Muscle of back (tissue), 13 donors: ENCODE data around the gene FUCA1. TPM values are rescaled to one million over a fixed set of nuclear protein-coding genes. Genes with fewer than 3 reads are reported as not detected.
"Not testable (repeated sequence)": the region's sequence is repeated elsewhere in the genome, so short reads cannot be mapped to it uniquely, and the experiment has no call there.

Source experiments
- DNase-seq, 3 donors: peaks; one replicate each; pipeline versions ENCODE4 v3.0.0 to v3.0.0-alpha.2; 2013
- long read RNA-seq, 9 donors: transcript quantifications; one replicate each; lab custom pipeline, GENCODE V29; 2026
- polyA plus RNA-seq, 10 donors: library from polyadenylated mRNA; unstranded; fragments of 120-200 nt; gene quantifications; one replicate each; pipeline ENCODE4 v1.2.1, GENCODE V29; 2013; ENCODE audit not compliant: insufficient read length in 10 of 10

The FUCA1 gene
- polyA plus RNA-seq: 10 to 100 TPM; 11.2 to 20.8 (median 14.0) TPM
- long read RNA-seq, donor 1, transcript FUCA1-201 (8 exons, 2,047 nt): major isoform, 5 of 5 reads
- long read RNA-seq, donor 1, partial matches to known transcripts: 0 of 5 reads
- long read RNA-seq, donor 1, other reads (novel, unspliced or antisense): 0 of 5 reads
- long read RNA-seq, donor 2, partial matches to known transcripts: 0 of 3 reads
- long read RNA-seq, donor 2, other reads (novel, unspliced or antisense): 0 of 3 reads
- long read RNA-seq, donor 3: 0 reads
- long read RNA-seq, donor 4, partial matches to known transcripts: 0 of 3 reads
- long read RNA-seq, donor 4, other reads (novel, unspliced or antisense): 0 of 3 reads
- long read RNA-seq, donor 5, partial matches to known transcripts: 0 of 4 reads
- long read RNA-seq, donor 5, other reads (novel, unspliced or antisense): 0 of 4 reads
- long read RNA-seq, donor 6, partial matches to known transcripts: 0 of 1 reads
- long read RNA-seq, donor 6, other reads (novel, unspliced or antisense): 0 of 1 reads
- long read RNA-seq, donor 7, transcript FUCA1-201 (8 exons, 2,047 nt): major isoform, 5 of 5 reads
- long read RNA-seq, donor 7, partial matches to known transcripts: 0 of 5 reads
- long read RNA-seq, donor 7, other reads (novel, unspliced or antisense): 0 of 5 reads
- long read RNA-seq, donor 8, transcript FUCA1-201 (8 exons, 2,047 nt): major isoform, 5 of 5 reads
- long read RNA-seq, donor 8, partial matches to known transcripts: 0 of 5 reads
- long read RNA-seq, donor 8, other reads (novel, unspliced or antisense): 0 of 5 reads
- long read RNA-seq, donor 9: 0 reads

DNA sequence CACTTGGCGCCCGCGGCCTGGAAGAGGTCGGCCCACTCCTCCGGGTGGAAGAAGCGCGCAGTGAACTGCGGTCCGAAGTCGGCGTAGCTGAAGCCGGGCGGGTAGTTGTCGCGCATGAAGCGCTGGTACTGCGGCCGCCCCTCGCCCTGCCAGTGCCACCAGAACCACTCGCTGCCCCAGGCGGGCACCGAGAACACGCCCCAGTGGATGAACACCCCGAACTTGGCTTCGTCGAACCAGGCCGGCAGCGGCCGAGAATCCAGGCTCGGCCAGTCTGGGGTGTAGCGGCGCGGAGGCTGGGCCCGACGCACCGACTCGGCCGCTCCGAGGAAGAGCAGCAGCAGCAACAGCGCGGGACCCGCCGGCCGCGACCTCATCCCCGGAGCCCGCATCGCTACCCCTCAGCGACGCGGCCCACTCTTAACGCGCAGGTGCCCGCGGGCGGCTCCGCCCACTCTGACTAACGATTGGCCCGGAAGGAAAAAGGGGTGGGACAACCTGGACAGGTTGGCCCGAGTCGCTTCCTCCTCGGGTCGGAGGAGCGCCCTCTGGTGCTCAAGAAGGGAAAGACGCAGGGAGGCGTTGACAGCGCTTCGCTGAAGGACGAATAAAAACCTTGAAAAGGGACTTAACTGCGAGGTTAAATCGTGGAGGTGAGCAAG is at the start of gene FUCA1:
TSS of gene FUCA1 (minus strand) at position 396 of the 662 bp plus-strand sequence. CDS start at position 392, 4 bp downstream.
- DNase-seq: peak; percentile 89 to 96 (median 95)

- DNase-seq: peak; percentile 32 to 74 (median 50)
Measured at GRCh38 chr1:23916209-23917131, 48.4 kb upstream of the FUCA1 start.

GRCh38 chr1:23915466-23915865 is 47.4 kb upstream of the FUCA1 start:
- no peak for DNase-seq

DNA sequence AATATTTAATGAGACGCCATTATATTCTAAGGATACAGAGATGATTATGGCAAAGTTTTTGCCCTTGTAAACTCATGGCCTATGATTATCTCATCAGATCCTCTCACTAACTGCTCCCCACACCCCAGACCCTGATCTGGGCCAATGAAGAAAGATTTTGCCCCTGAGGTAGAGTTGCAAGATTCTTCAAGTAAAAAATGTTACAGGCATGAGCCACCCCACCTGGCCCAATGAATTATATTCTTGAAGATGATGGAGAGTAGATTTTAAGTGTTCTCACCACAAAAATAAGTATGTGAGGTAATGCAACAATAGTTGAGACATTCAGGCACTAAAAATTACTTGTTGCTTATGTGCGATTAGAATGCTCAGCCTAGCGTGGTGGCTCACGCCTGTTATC is 46.8 kb upstream of the FUCA1 start:
- DNase-seq: no peak

GRCh38 chr1:23913212-23913880 is 45.3 kb upstream of the FUCA1 start, which contains the start of gene CNR2:
TSS of gene CNR2 (minus strand) at chr1:23913362. CDS start at chr1:23875617, 37,745 bp downstream.
- no peak for DNase-seq

- DNase-seq: no peak
Measured at GRCh38 chr1:23911921-23912320, 43.8 kb upstream of the FUCA1 start.

- DNase-seq: no peak
Measured at GRCh38 chr1:23910553-23911246, 42.6 kb upstream of the FUCA1 start.

GRCh38 chr1:23910144-23910543 is 42.1 kb upstream of the FUCA1 start:
- no peak for DNase-seq

- DNase-seq: no peak
Measured at GRCh38 chr1:23909412-23909811, 41.3 kb upstream of the FUCA1 start.

GRCh38 chr1:23908453-23909341 is 40.6 kb upstream of the FUCA1 start:
- peak in 1 of 3 donors; percentile 46 for DNase-seq

DNA sequence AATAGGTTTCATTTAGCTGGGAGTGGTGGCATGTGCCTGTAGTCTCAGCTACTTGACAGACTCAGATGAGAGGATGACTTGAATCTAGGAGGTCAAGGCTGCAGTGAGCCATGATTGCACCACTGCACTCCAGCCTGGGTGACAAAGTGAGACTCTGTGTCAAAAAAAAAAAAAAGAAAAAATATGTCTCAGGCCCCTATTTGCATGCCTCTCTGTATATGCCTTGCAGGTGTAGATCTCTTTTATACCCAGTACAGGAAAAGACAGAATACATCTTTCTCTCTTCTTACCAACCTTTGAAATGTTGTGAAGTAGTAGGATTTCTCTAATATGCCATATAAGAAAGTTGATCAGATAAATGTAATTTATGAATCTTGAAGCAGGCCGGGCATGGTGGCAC is 38.6 kb upstream of the FUCA1 start:
- DNase-seq: no peak

GRCh38 chr1:23905461-23906025 is 37.5 kb upstream of the FUCA1 start:
- no peak for DNase-seq

- no peak for DNase-seq
Measured at GRCh38 chr1:23904748-23905357, 36.8 kb upstream of the FUCA1 start.

GRCh38 chr1:23903754-23904153 is 35.7 kb upstream of the FUCA1 start:
- DNase-seq: no peak

- DNase-seq: peak in 1 of 3 donors; percentile 35
Measured at GRCh38 chr1:23902321-23903278, 34.5 kb upstream of the FUCA1 start.

DNA sequence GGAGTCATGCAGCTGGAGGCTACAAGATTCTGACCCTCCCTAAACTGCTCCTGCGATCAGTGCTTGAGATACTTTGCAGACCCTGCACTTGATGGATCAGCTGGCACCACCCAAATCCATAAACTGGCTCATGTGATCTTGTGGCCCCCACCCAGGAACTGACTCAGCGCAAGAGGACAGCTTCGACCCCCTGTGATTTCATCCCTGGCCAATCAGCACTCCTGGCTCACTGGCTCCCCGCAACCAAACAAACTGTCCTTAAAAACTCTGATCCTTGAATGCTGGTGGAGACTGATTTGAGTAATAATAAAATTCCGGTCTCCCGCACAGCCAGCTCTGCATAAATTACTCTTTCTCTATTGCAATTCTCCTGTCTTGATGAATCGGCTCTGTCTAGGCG is 31.9 kb upstream of the FUCA1 start:
- not testable (repeated sequence) for DNase-seq

GRCh38 chr1:23899070-23899469 is 31.0 kb upstream of the FUCA1 start:
- DNase-seq: no peak
